H9 (cell line): ENCODE measurements around the gene MR1. TPM values are rescaled to one million over a fixed set of nuclear protein-coding genes. Genes with fewer than 3 reads are reported as not detected.

ENCODE experiments used
- DNase-seq: peaks from one replicate; pipeline ENCODE4 v3.0.0-alpha.2; 2017
- H2AFZ ChIP-seq: one replicate; pipeline ENCODE4 v1.6.1; 2013; ENCODE audit warnings: mild to moderate bottlenecking, low read length, control low read depth, moderate library complexity
- H2AK5ac ChIP-seq: 2 replicates; pipeline ENCODE4 v1.6.1; 2013; ENCODE audit warnings: low read length, control low read depth, mixed read lengths; ENCODE audit not compliant: insufficient read length
- H2BK120ac ChIP-seq: one replicate; pipeline ENCODE4 v1.6.1; 2013; ENCODE audit warnings: low read depth, mild to moderate bottlenecking, low read length, control low read depth, inconsistent platforms; ENCODE audit not compliant: poor library complexity, severe bottlenecking
- H2BK12ac ChIP-seq: 2 replicates; pipeline ENCODE4 v1.6.1; 2013; ENCODE audit warnings: low read length, control low read depth, mixed read lengths, low read depth; ENCODE audit not compliant: insufficient read length
- H2BK15ac ChIP-seq: 2 replicates; pipeline ENCODE4 v1.6.1; 2013; ENCODE audit warnings: low read depth, low read length, control low read depth
- H2BK20ac ChIP-seq: one replicate; pipeline ENCODE4 v1.6.1; 2013; ENCODE audit warnings: low read depth, mild to moderate bottlenecking, low read length, control low read depth, inconsistent platforms; ENCODE audit not compliant: poor library complexity, severe bottlenecking
- H2BK5ac ChIP-seq: 2 replicates; pipeline ENCODE4 v1.6.1; 2013; ENCODE audit warnings: low read length, control low read depth, mixed read lengths; ENCODE audit not compliant: insufficient read length
- H3K14ac ChIP-seq: 2 replicates; pipeline ENCODE4 v1.6.1; 2013; ENCODE audit warnings: low read length, control low read depth; ENCODE audit not compliant: insufficient read depth
- H3K18ac ChIP-seq: 2 replicates; pipeline ENCODE4 v1.6.1; 2013; ENCODE audit warnings: low read depth, mild to moderate bottlenecking, mixed read lengths, low read length, control low read depth; ENCODE audit not compliant: insufficient read length
- H3K23ac ChIP-seq: 2 replicates; pipeline ENCODE4 v1.6.1; 2013; ENCODE audit warnings: low read length, control low read depth, mixed read lengths, low read depth; ENCODE audit not compliant: insufficient read length
- H3K23me2 ChIP-seq: 2 replicates; pipeline ENCODE4 v1.6.1; 2013; ENCODE audit warnings: low read depth, mild to moderate bottlenecking, mixed read lengths, low read length, control low read depth; ENCODE audit not compliant: insufficient read length, poor library complexity, severe bottlenecking
- H3K27ac ChIP-seq: 2 replicates; pipeline ENCODE4 v1.5.1; 2013; ENCODE audit warnings: low read length, control low read depth, mixed read lengths, low read depth; ENCODE audit not compliant: insufficient read length
- H3K27me3 ChIP-seq: 2 replicates; pipeline ENCODE4 v1.6.1; 2013; ENCODE audit warnings: low read length, control low read depth, inconsistent platforms; ENCODE audit not compliant: insufficient read depth
- H3K4ac ChIP-seq: 2 replicates; pipeline ENCODE4 v1.6.1; 2013; ENCODE audit warnings: low read depth, mild to moderate bottlenecking, control low read depth, inconsistent platforms, low read length, moderate library complexity
- H3K4me1 ChIP-seq: 2 replicates; pipeline ENCODE4 v1.6.1; 2013; ENCODE audit warnings: low read length, control low read depth, inconsistent platforms; ENCODE audit not compliant: insufficient read depth
- H3K4me2 ChIP-seq: 2 replicates; pipeline ENCODE4 v1.6.1; 2013; ENCODE audit warnings: low read length, control low read depth, mixed read lengths; ENCODE audit not compliant: insufficient read length, insufficient read depth
- H3K56ac ChIP-seq: 2 replicates; pipeline ENCODE4 v1.6.1; 2013; ENCODE audit warnings: low read depth, mild to moderate bottlenecking, mixed read lengths, low read length, control low read depth; ENCODE audit not compliant: insufficient read length
- H3K79me1 ChIP-seq: 2 replicates; pipeline ENCODE4 v1.6.1; 2013; ENCODE audit warnings: low read depth, mild to moderate bottlenecking, moderate library complexity, low read length, control low read depth, inconsistent platforms; ENCODE audit not compliant: insufficient read depth, poor library complexity, severe bottlenecking
- H3K79me2 ChIP-seq: 2 replicates; pipeline ENCODE4 v1.6.1; 2013; ENCODE audit warnings: low read length, control low read depth, inconsistent platforms; ENCODE audit not compliant: insufficient read depth
- H3K9ac ChIP-seq: 2 replicates; pipeline ENCODE4 v1.6.1; 2013; ENCODE audit warnings: low read length, control low read depth, mixed read lengths; ENCODE audit not compliant: insufficient read length; ENCODE audit errors: extremely low read depth
- H3K9me3 ChIP-seq: one replicate; pipeline ENCODE4 v1.6.1; 2013; ENCODE audit warnings: low read depth, low read length, inconsistent platforms; ENCODE audit not compliant: control insufficient read depth
- H3T11ph ChIP-seq: one replicate; pipeline ENCODE4 v1.6.1; 2013; ENCODE audit warnings: mild to moderate bottlenecking, low read length, control low read depth, inconsistent platforms
- H4K20me1 ChIP-seq: one replicate; pipeline ENCODE4 v1.6.1; 2013; ENCODE audit not compliant: control insufficient read depth, insufficient read length, insufficient read depth
- H4K5ac ChIP-seq: 2 replicates; pipeline ENCODE4 v1.6.1; 2013; ENCODE audit warnings: low read depth, mild to moderate bottlenecking, mixed read lengths, low read length, control low read depth; ENCODE audit not compliant: insufficient read length
- H4K8ac ChIP-seq: replicated peaks from 2 replicates; pipeline ENCODE4 v1.6.1; 2013; ENCODE audit warnings: low read length, control low read depth, mixed read lengths, low read depth; ENCODE audit not compliant: insufficient read length
- H4K91ac ChIP-seq: 2 replicates; pipeline ENCODE4 v1.6.1; 2013; ENCODE audit warnings: low read depth, mild to moderate bottlenecking, moderate library complexity, mixed read lengths, low read length, control low read depth; ENCODE audit not compliant: insufficient read length
- H3K27ac Mint-ChIP-seq, 3 experiments: 2 replicates in 2 of 3; 3 replicates in 1 of 3; pipeline ENCODE4 v1.8.0; 2020 to 2021; ENCODE audit warnings: mixed read lengths in 3 of 3, mild to moderate bottlenecking in 1 of 3, moderate library complexity in 1 of 3
- H3K27me3 Mint-ChIP-seq: 2 replicates; pipeline ENCODE4 v1.8.0; 2021; ENCODE audit warnings: low read depth, mild to moderate bottlenecking, moderate library complexity, mixed read lengths
- H3K36me3 Mint-ChIP-seq, 3 experiments: 2 replicates in 2 of 3; 3 replicates in 1 of 3; pipeline ENCODE4 v1.8.0; 2020 to 2021; ENCODE audit warnings: low read depth in 3 of 3, mixed read lengths in 3 of 3; ENCODE audit not compliant: insufficient read depth in 1 of 3
- H3K4me1 Mint-ChIP-seq, 2 experiments: 2 replicates each; pipeline ENCODE4 v1.8.0; 2020; ENCODE audit warnings: mixed read lengths in 2 of 2
- H3K4me3 Mint-ChIP-seq, 2 experiments: 2 replicates in 1 of 2; 3 replicates in 1 of 2; pipeline ENCODE4 v1.8.0; 2020 to 2021; ENCODE audit warnings: mild to moderate bottlenecking in 2 of 2, mixed read lengths in 2 of 2, moderate library complexity in 1 of 2
- H3K9me3 Mint-ChIP-seq, 2 experiments: 2 replicates in 1 of 2; 3 replicates in 1 of 2; pipeline ENCODE4 v1.8.0; 2020; ENCODE audit warnings: mild to moderate bottlenecking in 2 of 2, mixed read lengths in 2 of 2, moderate library complexity in 1 of 2
- CTCF ChIP-seq: fragments of 200-600 bp; sonication (generic); conservative IDR thresholded peaks from 3 replicates; pipeline ENCODE4 v1.8.0; 2021; ENCODE audit warnings: antibody characterized with exemption, mild to moderate bottlenecking
- total RNA-seq: library from RNA; stranded (reverse); gene quantifications from 2 replicates; pipeline ENCODE4 v1.2.1, GENCODE V29; 2021

MR1 gene
- total RNA-seq, 1 experiment from 2014 or later: 0.02 TPM

GRCh38 chr1:181102841-181103240 lies 69.1 kb downstream of the MR1 start:
- Histone ChIP-seq H4K8ac (no peak overlapping the region), H3K79me1 (no peaks in the 10 kb centered on the region), H2AK5ac (no peak overlapping the region), H3K56ac (no peak overlapping the region), H3K79me2 (no peaks in the 10 kb centered on the region), H2BK20ac (no peak overlapping the region), H4K5ac (no peak overlapping the region), H3K9me3 (no peaks in the 10 kb centered on the region), H2AFZ (no peak overlapping the region), H4K91ac (no peak overlapping the region), H3K4me1 (peaks cover 15% of the 10 kb centered on the region; the same call in 1 of the 2 replicates), H3K9ac (no peak overlapping the region), H2BK120ac (no peak overlapping the region), H3K27ac (no peak overlapping the region), H2BK12ac (no peak overlapping the region), H2BK5ac (no peak overlapping the region), H3K4me2 (no peak overlapping the region), H4K20me1 (no peaks in the 10 kb centered on the region), H3K27me3 (peaks cover 21% of the 10 kb centered on the region; the same call in 1 of the 2 replicates), H2BK15ac (no peak overlapping the region), H3K4ac (no peak overlapping the region), H3K14ac (no peak overlapping the region), H3T11ph (no peak overlapping the region), H3K23me2 (peaks cover 9% of the 10 kb centered on the region), H3K18ac (no peak overlapping the region), H3K23ac (no peak overlapping the region)
- Mint-ChIP-seq H3K27me3 (peaks cover 66% of the 10 kb centered on the region), H3K4me3 (no peak overlapping the region; a peak in 1 of 5 replicates), H3K36me3 (no peaks in the 10 kb centered on the region; a peak in 2 of 7 replicates), H3K4me1 (peaks cover 79 to 81% of the 10 kb centered on the region in 2 experiments), H3K9me3 (peaks cover 0 to 4% of the 10 kb centered on the region in 2 experiments; a peak in 2 of 5 replicates), H3K27ac (no peak overlapping the region)
- no peak for TF ChIP-seq CTCF
- no peak for DNase-seq
